Osteocyte (in vitro differentiated cells): ENCODE results near the gene DNM3. TPM values are rescaled to one million over a fixed set of nuclear protein-coding genes. Genes with fewer than 3 reads are reported as not detected.

Source experiments
- DNase-seq: peaks from one replicate; pipeline ENCODE4 v3.0.0; 2021; ENCODE audit warnings: mixed read lengths; ENCODE audit not compliant: unreplicated experiment; ENCODE audit errors: extremely low spot score
- H3K27ac Mint-ChIP-seq: one replicate; pipeline ENCODE4 v1.8.0; 2021; ENCODE audit warnings: mild to moderate bottlenecking, mixed read lengths; ENCODE audit not compliant: unreplicated experiment
- H3K27me3 Mint-ChIP-seq: one replicate; pipeline ENCODE4 v1.8.0; 2021; ENCODE audit warnings: mixed read lengths; ENCODE audit not compliant: unreplicated experiment
- H3K36me3 Mint-ChIP-seq: one replicate; pipeline ENCODE4 v1.8.0; 2021; ENCODE audit warnings: mixed read lengths; ENCODE audit not compliant: unreplicated experiment
- H3K4me1 Mint-ChIP-seq: one replicate; pipeline ENCODE4 v1.8.0; 2021; ENCODE audit warnings: mixed read lengths; ENCODE audit not compliant: unreplicated experiment
- H3K4me3 Mint-ChIP-seq: one replicate; pipeline ENCODE4 v1.8.0; 2021; ENCODE audit warnings: mild to moderate bottlenecking, moderate library complexity, mixed read lengths; ENCODE audit not compliant: unreplicated experiment
- H3K9me3 Mint-ChIP-seq: one replicate; pipeline ENCODE4 v1.8.0; 2021; ENCODE audit warnings: mixed read lengths; ENCODE audit not compliant: unreplicated experiment
- CTCF ChIP-seq: fragments of 200-600 bp; sonication (generic); IDR thresholded peaks from 2 replicates; pipeline ENCODE4 v1.5.0; 2021; ENCODE audit warnings: antibody characterized with exemption, mild to moderate bottlenecking, moderate library complexity
- total RNA-seq: library from RNA; stranded (reverse); gene quantifications from 2 replicates; pipeline ENCODE4 v1.2.1, GENCODE V29; 2021

DNM3 gene
- total RNA-seq, 1 donor from 2014 or later = 3.7 TPM

GRCh38 chr1:172453153-172453545, 611.9 kb downstream of the DNM3 start:
- H3K4me1 Mint-ChIP-seq = peaks cover 2% of the 10 kb centered on the region

GRCh38 chr1:172453607-172454006, 612.3 kb downstream of the DNM3 start:
- H3K4me1 Mint-ChIP-seq = peaks cover 2% of the 10 kb centered on the region
- TF ChIP-seq CTCF = no peak
- no peaks in the 10 kb centered on the region for H3K36me3 Mint-ChIP-seq
- peaks cover 5% of the 10 kb centered on the region for H3K27me3 Mint-ChIP-seq
- no peak overlapping the region for H3K27ac Mint-ChIP-seq
- DNase-seq = no peak
- H3K9me3 Mint-ChIP-seq = no peaks in the 10 kb centered on the region
- H3K4me3 Mint-ChIP-seq = no peak overlapping the region

More at GRCh38 chr1:172453153-172453545, 611.9 kb downstream of the DNM3 start:
- TF ChIP-seq CTCF = no peak
- peaks cover 5% of the 10 kb centered on the region for H3K27me3 Mint-ChIP-seq
- H3K4me3 Mint-ChIP-seq = no peak overlapping the region
- no peaks in the 10 kb centered on the region for H3K9me3 Mint-ChIP-seq
- no peaks in the 10 kb centered on the region for H3K36me3 Mint-ChIP-seq
- H3K27ac Mint-ChIP-seq = no peak overlapping the region
- no peak for DNase-seq

- no peaks in the 10 kb centered on the region for H3K36me3 Mint-ChIP-seq
Measured at GRCh38 chr1:172455451-172455850, 614.2 kb downstream of the DNM3 start.

GRCh38 chr1:172456344-172456769, 615.1 kb downstream of the DNM3 start:
- no peaks in the 10 kb centered on the region for H3K36me3 Mint-ChIP-seq

More at GRCh38 chr1:172455451-172455850, 614.2 kb downstream of the DNM3 start:
- Mint-ChIP-seq H3K4me3 (no peak overlapping the region), H3K27me3 (peaks cover 5% of the 10 kb centered on the region), H3K9me3 (no peaks in the 10 kb centered on the region), H3K27ac (no peak overlapping the region), H3K4me1 (peaks cover 4% of the 10 kb centered on the region)
- TF ChIP-seq CTCF = no peak
- DNase-seq = no peak

More at GRCh38 chr1:172456344-172456769, 615.1 kb downstream of the DNM3 start:
- H3K9me3 Mint-ChIP-seq = no peaks in the 10 kb centered on the region
- peaks cover 5% of the 10 kb centered on the region for H3K27me3 Mint-ChIP-seq
- H3K4me1 Mint-ChIP-seq = peaks cover 13% of the 10 kb centered on the region
- no peak overlapping the region for H3K27ac Mint-ChIP-seq
- TF ChIP-seq CTCF = no peak
- DNase-seq = no peak
- H3K4me3 Mint-ChIP-seq = no peak overlapping the region
